ENCODE results near the gene MGMT.

Gene MGMT

DNA sequence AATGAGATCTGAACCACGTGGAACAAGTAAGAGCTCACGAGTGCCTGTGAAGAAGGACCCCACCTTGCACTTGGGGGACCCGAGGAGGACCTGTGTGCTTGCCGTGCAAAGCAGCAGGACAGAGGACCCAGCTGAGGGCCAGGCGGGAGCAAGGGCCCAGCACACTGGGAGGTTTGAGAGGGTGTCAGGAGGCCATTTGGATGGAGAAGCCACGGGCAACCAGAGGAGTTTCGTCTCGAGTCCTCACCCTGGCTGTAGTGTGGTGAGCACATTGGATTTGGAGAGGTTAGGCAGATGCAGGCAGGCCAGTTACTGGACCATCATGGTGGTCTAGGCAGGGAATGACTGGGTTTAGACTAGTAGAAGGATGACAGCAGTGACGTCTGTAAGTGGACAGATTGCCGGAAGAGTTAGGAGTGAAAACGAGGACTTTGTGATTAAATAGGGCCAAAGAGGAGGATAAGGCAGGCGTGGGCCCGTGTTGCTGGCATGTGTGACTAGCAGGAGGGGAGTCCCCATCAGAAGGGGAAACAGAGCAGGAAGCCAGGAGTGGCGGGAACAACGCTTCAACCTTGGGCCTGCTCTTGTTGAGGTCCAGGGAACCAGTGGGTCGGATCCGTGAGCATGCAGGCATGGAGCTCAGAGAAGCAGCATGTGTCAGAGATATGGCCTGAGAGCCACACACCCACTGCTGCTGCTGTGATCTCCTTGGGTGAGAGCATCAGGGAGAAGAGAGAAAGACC is 208.2 kb downstream of the MGMT start:
- TF ChIP-seq, protein P1, sequence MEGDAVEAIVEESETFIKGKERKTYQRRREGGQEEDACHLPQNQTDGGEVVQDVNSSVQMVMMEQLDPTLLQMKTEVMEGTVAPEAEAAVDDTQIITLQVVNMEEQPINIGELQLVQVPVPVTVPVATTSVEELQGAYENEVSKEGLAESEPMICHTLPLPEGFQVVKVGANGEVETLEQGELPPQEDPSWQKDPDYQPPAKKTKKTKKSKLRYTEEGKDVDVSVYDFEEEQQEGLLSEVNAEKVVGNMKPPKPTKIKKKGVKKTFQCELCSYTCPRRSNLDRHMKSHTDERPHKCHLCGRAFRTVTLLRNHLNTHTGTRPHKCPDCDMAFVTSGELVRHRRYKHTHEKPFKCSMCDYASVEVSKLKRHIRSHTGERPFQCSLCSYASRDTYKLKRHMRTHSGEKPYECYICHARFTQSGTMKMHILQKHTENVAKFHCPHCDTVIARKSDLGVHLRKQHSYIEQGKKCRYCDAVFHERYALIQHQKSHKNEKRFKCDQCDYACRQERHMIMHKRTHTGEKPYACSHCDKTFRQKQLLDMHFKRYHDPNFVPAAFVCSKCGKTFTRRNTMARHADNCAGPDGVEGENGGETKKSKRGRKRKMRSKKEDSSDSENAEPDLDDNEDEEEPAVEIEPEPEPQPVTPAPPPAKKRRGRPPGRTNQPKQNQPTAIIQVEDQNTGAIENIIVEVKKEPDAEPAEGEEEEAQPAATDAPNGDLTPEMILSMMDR (IDR thresholded peaks at IDR 0.05; ENCODE audit: low read depth, low read length, missing control alignments) = no peak
- no peak overlapping the region for H3K4me3 ChIP-seq (replicated peaks; ENCODE audit: low read depth, low read length)
- DNase-seq (ENCODE audit: extremely low read depth, low read depth) = no peak

DNA sequence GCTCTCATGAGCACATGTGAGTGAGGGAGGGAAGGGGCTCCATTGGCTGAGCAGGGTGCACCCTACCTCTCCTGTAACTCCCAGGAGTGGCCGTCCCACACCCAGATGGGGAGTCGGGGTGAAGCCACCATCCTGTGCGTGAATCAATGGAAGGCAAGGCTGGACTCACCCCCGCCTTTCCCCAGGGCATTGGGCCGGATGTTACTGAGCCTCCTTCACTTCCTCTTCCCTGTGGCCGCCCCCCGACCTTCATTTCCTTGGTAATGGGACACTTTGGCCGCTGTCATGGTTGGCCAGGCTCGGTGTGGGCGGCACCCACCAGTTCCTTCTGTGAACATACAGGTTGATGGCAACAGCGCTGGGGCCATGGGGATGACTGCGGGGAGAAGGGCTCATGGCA is 209.0 kb downstream of the MGMT start:
- TF ChIP-seq, protein P1 (IDR thresholded peaks at IDR 0.05; ENCODE audit: low read depth, low read length, missing control alignments) = no peak
- H3K4me3 ChIP-seq (replicated peaks; ENCODE audit: low read depth, low read length) = no peak overlapping the region
- DNase-seq (ENCODE audit: extremely low read depth, low read depth) = no peak

DNA sequence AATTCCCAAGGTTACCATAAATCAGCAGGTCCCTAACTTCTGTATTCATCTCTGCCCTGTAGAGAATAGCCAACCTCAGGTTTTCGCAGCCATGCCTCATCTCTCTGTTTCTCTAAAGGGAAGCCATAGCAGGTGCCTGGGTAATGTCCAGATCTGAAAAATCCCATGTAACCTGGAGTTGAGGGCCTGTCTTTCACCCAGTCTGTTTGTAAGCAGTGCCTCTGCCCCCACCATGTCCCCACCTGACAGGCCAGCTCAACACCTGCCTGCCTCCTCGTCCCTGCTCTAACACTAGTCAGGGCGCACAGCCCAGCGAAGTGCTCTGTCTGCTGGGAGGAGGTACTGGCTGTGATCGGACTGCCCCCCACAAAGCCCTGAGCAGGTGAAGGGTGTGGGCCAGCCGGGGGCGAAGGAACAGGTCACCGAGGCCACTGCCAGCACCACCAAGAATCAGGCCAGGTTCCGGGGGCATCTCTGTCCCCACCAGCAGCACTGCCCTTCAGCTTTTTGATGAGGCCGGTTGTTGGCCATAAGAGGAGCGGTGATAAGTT is 210.4 kb downstream of the MGMT start:
- no peak for DNase-seq (ENCODE audit: extremely low read depth, low read depth)
- H3K4me3 ChIP-seq (replicated peaks; ENCODE audit: low read depth, low read length) = no peak overlapping the region
- TF ChIP-seq, protein P1 (IDR thresholded peaks at IDR 0.05; ENCODE audit: low read depth, low read length, missing control alignments) = no peak

DNA sequence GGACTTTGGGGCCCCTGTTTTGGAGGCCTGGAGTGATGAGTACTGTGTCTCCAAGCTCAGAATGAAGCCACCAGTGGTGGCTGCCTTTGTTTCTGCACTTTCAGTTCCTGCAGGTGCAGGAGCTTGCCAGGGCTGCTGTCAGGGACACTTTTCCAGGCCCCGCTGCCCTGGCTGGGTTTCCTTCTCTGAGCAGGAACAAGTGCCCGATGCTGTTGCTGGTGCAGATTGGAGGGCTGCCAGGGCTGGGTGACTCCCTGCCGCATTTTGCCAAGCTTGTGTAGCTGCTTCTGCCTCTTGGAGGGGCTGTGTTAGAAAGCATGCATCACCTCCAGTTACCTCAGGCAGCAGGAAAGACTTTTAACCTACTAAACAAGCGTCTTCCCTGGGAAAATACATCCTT is 211.1 kb downstream of the MGMT start:
- TF ChIP-seq, protein P1 (IDR thresholded peaks at IDR 0.05; ENCODE audit: low read depth, low read length, missing control alignments) = no peak
- no peak overlapping the region for H3K4me3 ChIP-seq (replicated peaks; ENCODE audit: low read depth, low read length)
- DNase-seq (ENCODE audit: extremely low read depth, low read depth) = no peak

DNA sequence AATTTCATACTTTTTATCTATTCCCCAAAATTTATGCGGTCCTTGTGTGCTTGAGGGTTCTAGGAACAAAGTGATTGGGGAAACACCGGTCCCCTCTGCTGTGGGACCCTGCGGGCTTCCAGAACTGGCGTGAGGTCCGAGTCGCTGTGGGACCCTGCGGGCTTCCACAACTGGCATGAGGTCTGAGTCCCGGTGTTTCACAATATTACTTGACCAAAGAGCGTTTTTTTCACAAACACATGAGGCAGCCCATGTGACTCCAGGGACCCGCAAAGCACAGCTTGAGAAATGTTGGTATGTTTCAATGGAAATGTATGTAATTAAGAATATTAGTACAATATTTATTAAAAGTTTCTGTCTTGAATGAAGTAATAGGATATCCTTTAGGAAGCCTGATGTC is 212.2 kb downstream of the MGMT start:
- no peak overlapping the region for H3K4me3 ChIP-seq (replicated peaks; ENCODE audit: low read depth, low read length)
- TF ChIP-seq, protein P1 (IDR thresholded peaks at IDR 0.05; ENCODE audit: low read depth, low read length, missing control alignments) = no peak
- DNase-seq (ENCODE audit: extremely low read depth, low read depth) = no peak

DNA sequence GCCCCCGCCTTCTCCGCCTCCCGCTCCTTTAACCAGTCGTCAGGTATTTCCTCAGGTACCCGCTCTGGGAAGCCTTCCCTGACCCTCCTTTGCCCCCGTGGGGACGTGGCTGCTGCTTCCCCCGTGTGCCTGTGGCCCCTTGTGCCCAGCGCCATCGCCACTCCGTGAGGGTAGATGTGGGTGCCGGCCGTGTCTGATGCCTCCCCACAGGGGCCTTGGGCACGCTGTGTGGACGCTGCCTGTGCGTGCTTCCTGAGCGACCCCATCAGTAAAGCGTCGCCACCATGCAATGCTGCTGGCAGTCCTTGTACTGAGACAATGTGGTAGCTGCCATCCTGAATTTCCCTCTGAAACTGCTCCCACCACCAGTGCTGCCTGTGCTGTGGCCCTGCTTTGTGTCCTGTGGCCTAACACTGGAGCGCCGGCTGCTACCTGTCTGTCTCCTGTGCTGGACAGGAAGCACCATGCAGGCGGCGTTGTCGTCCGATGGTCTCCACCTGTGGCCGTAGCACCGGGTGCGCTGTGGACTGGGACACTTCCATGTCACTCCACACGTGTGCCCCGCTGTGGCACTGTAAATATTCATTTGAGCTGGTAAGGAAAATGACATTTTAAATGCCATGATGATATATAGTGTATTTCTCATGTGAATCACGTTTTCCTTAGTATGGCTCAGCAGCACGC is 213.8 kb downstream of the MGMT start:
- no peak for DNase-seq (ENCODE audit: extremely low read depth, low read depth)
- TF ChIP-seq, protein P1 (IDR thresholded peaks at IDR 0.05; ENCODE audit: low read depth, low read length, missing control alignments) = no peak
- H3K4me3 ChIP-seq (replicated peaks; ENCODE audit: low read depth, low read length) = no peak overlapping the region

All from HFF-Myc (cell line).